HG02642 (cell line): ENCODE results near the gene C14orf132.
"Not testable (repeated sequence)": the region's sequence is repeated elsewhere in the genome, so short reads cannot be mapped to it uniquely, and the experiment has no call there.

Experiments used
- ATAC-seq: cut with Tn5 transposase; IDR thresholded peaks from one replicate; pipeline ENCODE4 v1.9.1; 2021; ENCODE audit warnings: mild to moderate bottlenecking; ENCODE audit not compliant: unreplicated experiment, poor library complexity

Gene C14orf132

GRCh38 chr14:96038920-96039632 lies at the start of gene C14orf132:
C14orf132 (plus strand) TSS chr14:96039362; CDS start chr14:96039501, 139 bp downstream.
- no peak for ATAC-seq

GRCh38 chr14:95993768-95994592 lies 45.2 kb upstream of the C14orf132 start:
- no peak for ATAC-seq

- no peak for ATAC-seq
These were observed 44.6 kb upstream of the C14orf132 start for GRCh38 chr14:95994593-95994928.

GRCh38 chr14:95998656-95999055 lies 40.5 kb upstream of the C14orf132 start:
- ATAC-seq = no peak

- no peak for ATAC-seq
These were observed 37.2 kb upstream of the C14orf132 start for GRCh38 chr14:96001866-96002497.

- ATAC-seq = no peak
These were observed 36.7 kb upstream of the C14orf132 start for GRCh38 chr14:96002498-96002884.

- no peak for ATAC-seq
These were observed 28.0 kb upstream of the C14orf132 start for GRCh38 chr14:96011131-96011530.

GRCh38 chr14:96011607-96012006 lies 27.6 kb upstream of the C14orf132 start:
- ATAC-seq = no peak

- ATAC-seq = not testable (repeated sequence)
These were observed 26.4 kb upstream of the C14orf132 start for GRCh38 chr14:96012757-96013156.

- ATAC-seq = no peak
These were observed 25.0 kb upstream of the C14orf132 start for GRCh38 chr14:96014176-96014575.

GRCh38 chr14:96016501-96017160 lies 22.5 kb upstream of the C14orf132 start:
- no peak for ATAC-seq

GRCh38 chr14:96017882-96018281 lies 21.3 kb upstream of the C14orf132 start:
- ATAC-seq = no peak

GRCh38 chr14:96027431-96028355 lies 11.5 kb upstream of the C14orf132 start:
- no peak for ATAC-seq

GRCh38 chr14:96029089-96029645 lies 10.0 kb upstream of the C14orf132 start:
- no peak for ATAC-seq

- ATAC-seq = no peak
These were observed 8.9 kb upstream of the C14orf132 start for GRCh38 chr14:96030108-96030760.

- ATAC-seq = no peak
These were observed 7.5 kb upstream of the C14orf132 start for GRCh38 chr14:96031691-96032090.

- no peak for ATAC-seq
These were observed 3.7 kb upstream of the C14orf132 start for GRCh38 chr14:96035456-96035855.

GRCh38 chr14:96037891-96038557 lies 1.1 kb upstream of the C14orf132 start:
- ATAC-seq = no peak
